ENCODE measurements around the gene CFAP299. TPM values are rescaled to one million over a fixed set of nuclear protein-coding genes. Genes with fewer than 3 reads are reported as not detected.

CFAP299 gene
- total RNA-seq, 4 donors from 2014 or later: 1.2 TPM; not detected in 3

GRCh38 chr4:80492761-80493160 lies 157.2 kb downstream of the CFAP299 start:
- Histone ChIP-seq H3K27me3 (no peaks in the 10 kb centered on the region), H3K9me3 (no peaks in the 10 kb centered on the region), H3K36me3 (no peaks in the 10 kb centered on the region), H3K4me1 (no peaks in the 10 kb centered on the region), H3K27ac (no peak overlapping the region), H3K4me3 (no peak overlapping the region)
- no peak for DNase-seq
- intact Hi-C loops (cut with DNase I; ENCODE audit: low total_unique reads): no loop called here
- TF ChIP-seq CTCF (IDR thresholded peaks at IDR 0.05) (no peak), POLR2A (IDR thresholded peaks at IDR 0.05) (no peak)

DNA sequence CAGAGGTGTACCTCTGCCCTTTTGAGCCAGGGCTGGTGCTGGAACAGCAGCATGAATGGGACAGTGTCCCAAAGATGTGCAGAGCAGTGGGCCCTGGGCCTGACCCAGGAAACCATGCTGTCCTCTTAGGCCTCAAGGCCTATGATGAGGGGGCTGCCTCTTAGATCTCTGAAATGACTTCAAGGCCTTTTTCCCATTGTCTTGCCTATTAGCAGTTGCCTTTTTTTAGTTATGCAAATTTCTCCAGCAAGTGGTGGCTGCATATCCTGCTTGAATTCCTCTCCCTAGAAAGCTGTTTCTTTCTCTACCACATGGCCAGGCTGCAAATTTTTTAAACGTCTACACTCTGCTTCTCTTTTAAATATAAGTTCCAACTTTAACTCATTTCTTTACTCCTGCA lies 160.3 kb downstream of the CFAP299 start:
- no peak for TF ChIP-seq CTCF (IDR thresholded peaks at IDR 0.05)
- no peak for TF ChIP-seq POLR2A (IDR thresholded peaks at IDR 0.05)
- Histone ChIP-seq H3K27me3 (no peaks in the 10 kb centered on the region), H3K4me1 (no peaks in the 10 kb centered on the region), H3K4me3 (no peak overlapping the region), H3K36me3 (no peaks in the 10 kb centered on the region), H3K9me3 (no peaks in the 10 kb centered on the region), H3K27ac (no peak overlapping the region)
- intact Hi-C loops (cut with DNase I; ENCODE audit: low total_unique reads): no loop called here
- no peak for DNase-seq

GRCh38 chr4:80498725-80499124 lies 163.2 kb downstream of the CFAP299 start:
- no peaks in the 10 kb centered on the region for H3K27me3 ChIP-seq
- intact Hi-C loops (cut with DNase I; ENCODE audit: low total_unique reads): no loop called here
- TF ChIP-seq CTCF (IDR thresholded peaks at IDR 0.05) (no peak), POLR2A (IDR thresholded peaks at IDR 0.05) (no peak)
- no peaks in the 10 kb centered on the region for H3K9me3 ChIP-seq
- no peak overlapping the region for H3K27ac ChIP-seq
- H3K36me3 ChIP-seq: no peaks in the 10 kb centered on the region
- no peak overlapping the region for H3K4me3 ChIP-seq
- no peak for DNase-seq
- H3K4me1 ChIP-seq: no peaks in the 10 kb centered on the region

DNA sequence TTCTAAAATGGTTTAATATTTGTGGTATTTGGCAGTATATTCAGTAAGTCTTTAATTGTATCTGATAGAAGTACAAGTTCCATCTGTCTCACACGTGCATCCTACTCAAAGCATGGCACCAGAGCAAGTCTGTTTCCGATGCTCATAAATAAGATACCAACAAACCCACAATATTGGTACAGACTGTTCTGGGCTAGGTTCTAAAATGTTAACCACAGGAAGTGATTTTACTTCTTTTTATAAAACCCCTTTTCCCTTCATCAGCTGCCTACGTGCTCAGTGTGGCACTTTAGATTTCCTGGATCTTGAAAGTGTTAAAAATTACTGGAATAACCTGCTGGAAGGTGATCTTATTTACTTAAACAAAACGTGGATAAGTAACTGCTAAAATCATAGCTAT lies 165.1 kb downstream of the CFAP299 start:
- no peak for DNase-seq
- Histone ChIP-seq H3K4me3 (no peak overlapping the region), H3K4me1 (no peaks in the 10 kb centered on the region), H3K36me3 (no peaks in the 10 kb centered on the region), H3K27ac (no peak overlapping the region), H3K27me3 (no peaks in the 10 kb centered on the region), H3K9me3 (no peaks in the 10 kb centered on the region)
- intact Hi-C loops (cut with DNase I; ENCODE audit: low total_unique reads): no loop called here
- no peak for TF ChIP-seq CTCF (IDR thresholded peaks at IDR 0.05)
- no peak for TF ChIP-seq POLR2A (IDR thresholded peaks at IDR 0.05)

DNA sequence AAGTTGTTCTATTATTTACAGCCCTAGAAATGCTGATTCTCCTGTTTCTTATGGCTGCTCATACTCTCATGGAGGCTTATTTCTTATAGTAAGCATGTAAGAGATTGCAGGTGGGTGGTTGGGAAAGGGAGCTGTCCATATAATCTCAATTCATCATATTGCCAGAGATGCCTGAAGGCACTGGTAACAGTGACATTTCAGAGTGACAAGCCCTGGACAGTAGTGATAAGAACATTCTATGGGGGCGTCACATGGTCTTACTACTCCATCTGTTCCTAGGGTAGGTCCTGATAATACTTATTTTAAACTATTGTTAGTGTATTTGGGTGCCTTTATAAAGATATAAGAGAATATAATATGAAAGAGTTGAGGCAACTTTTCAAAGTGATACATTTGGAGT lies 171.5 kb downstream of the CFAP299 start:
- Histone ChIP-seq H3K4me3 (no peak overlapping the region), H3K27ac (no peak overlapping the region), H3K4me1 (no peaks in the 10 kb centered on the region), H3K9me3 (no peaks in the 10 kb centered on the region), H3K36me3 (no peaks in the 10 kb centered on the region), H3K27me3 (no peaks in the 10 kb centered on the region)
- DNase-seq: no peak
- intact Hi-C loops (cut with DNase I; ENCODE audit: low total_unique reads): no loop called here
- TF ChIP-seq POLR2A (IDR thresholded peaks at IDR 0.05) (no peak), CTCF (IDR thresholded peaks at IDR 0.05) (no peak)
